Gastroesophageal sphincter (tissue), 4 donors: ENCODE results near the gene ANKRD13D. TPM values are rescaled to one million over a fixed set of nuclear protein-coding genes. Genes with fewer than 3 reads are reported as not detected.

Experiments used
- ATAC-seq: fragments of 150-250 bp; one replicate; pipeline ENCODE4 v1.9.1; 2016; ENCODE audit warnings: mild to moderate bottlenecking, moderate library complexity
- H3K27ac ChIP-seq, 4 donors: fragments of 200-600 bp; sonication (generic) in 3 of 4; 1 replicate in 3 of 4; 2 replicates in 1 of 4; pipeline ENCODE4 v1.5.1; 2016 to 2019
- H3K27me3 ChIP-seq: fragments of 200-600 bp; sonication (generic); one replicate; pipeline ENCODE4 v1.5.1; 2019
- H3K36me3 ChIP-seq, 2 donors: fragments of 200-600 bp; sonication (generic); one replicate each; pipeline ENCODE4 v1.5.1; 2019; ENCODE audit warnings: control low read depth in 1 of 2
- H3K4me1 ChIP-seq, 3 donors: fragments of 200-600 bp; sonication (generic); 1 replicate in 2 of 3; 2 replicates in 1 of 3; pipeline ENCODE4 v1.5.1; 2016 to 2019; ENCODE audit warnings: control low read depth in 2 of 3
- H3K4me3 ChIP-seq, 2 donors: fragments of 200-600 bp; sonication (generic); one replicate each; pipeline ENCODE4 v1.5.1; 2019; ENCODE audit warnings: mild to moderate bottlenecking in 1 of 2, moderate library complexity in 1 of 2
- H3K9me3 ChIP-seq, 3 donors: fragments of 200-600 bp; sonication (generic); one replicate each; pipeline ENCODE4 v1.5.1; 2017 to 2019; ENCODE audit warnings: control low read depth in 2 of 3
- CTCF ChIP-seq, 4 experiments: fragments of 200-600 bp in 2 of 4; fragments of 450-650 bp in 2 of 4; sonication (generic) in 1 of 4; IDR thresholded peaks; one replicate each; pipeline ENCODE4 v1.5.1; 2017 to 2019; ENCODE audit warnings: antibody characterized with exemption in 4 of 4, mild to moderate bottlenecking in 2 of 4, moderate library complexity in 2 of 4
- EP300 ChIP-seq: sonication (generic); formaldehyde crosslinking; IDR thresholded peaks from one replicate; pipeline ENCODE4 v1.6.1; 2017; ENCODE audit warnings: antibody characterized with exemption, mild to moderate bottlenecking
- POLR2A ChIP-seq, 2 donors: fragments of 450-650 bp; IDR thresholded peaks; one replicate each; pipeline ENCODE4 v1.6.1; 2017; ENCODE audit warnings: antibody characterized with exemption in 2 of 2, mild to moderate bottlenecking in 2 of 2, moderate library complexity in 1 of 2
- POLR2AphosphoS5 ChIP-seq: sonication (generic); formaldehyde crosslinking; IDR thresholded peaks from one replicate; pipeline ENCODE4 v1.6.1; 2017; ENCODE audit warnings: antibody characterized with exemption
- WGBS, 2 donors: methylation state at CpG; one replicate each; pipeline ENCODE4 v1.1.5; 2018; ENCODE audit warnings: low coverage in 1 of 2; 5-methylcytosine and 5-hydroxymethylcytosine counted together
- total RNA-seq, 4 donors: library from RNA; depleted of rRNA; stranded (reverse); fragments of >200 nt; gene quantifications; one replicate each; pipeline ENCODE4 v1.1.0, GENCODE V29; 2016

ANKRD13D gene
- total RNA-seq, 4 donors from 2014 or later: 25.6 to 61.6 (median 32.3) TPM

GRCh38 chr11:67312187-67313021 is 23.3 kb downstream of the ANKRD13D start:
- 86 to 88% methylated on average over 4 to 6 of the region's 22 CpGs for WGBS, 2 donors
- no peak overlapping the region for H3K4me3 ChIP-seq
- H3K36me3 ChIP-seq: peaks cover 0 to 45% of the 10 kb centered on the region in 2 donors
- TF ChIP-seq POLR2AphosphoS5 (no peak), POLR2A (IDR thresholded peaks at IDR 0.05) (no peak)
- no peak for ATAC-seq
- no peaks in the 10 kb centered on the region for H3K9me3 ChIP-seq
- H3K27me3 ChIP-seq: no peaks in the 10 kb centered on the region
- peaks cover 0 to 8% (median 0%) of the 10 kb centered on the region in 3 donors for H3K4me1 ChIP-seq
- no peak overlapping the region for H3K27ac ChIP-seq

- no peak for TF ChIP-seq POLR2A (IDR thresholded peaks at IDR 0.05)
- no peak for TF ChIP-seq POLR2AphosphoS5
- no peak for TF ChIP-seq CTCF (IDR thresholded peaks at IDR 0.05)
- TF ChIP-seq EP300: no peak
- H3K27ac ChIP-seq: no peak overlapping the region
- no peak for ATAC-seq
- no peaks in the 10 kb centered on the region for H3K9me3 ChIP-seq
- no peaks in the 10 kb centered on the region for H3K27me3 ChIP-seq
- peaks cover 0 to 36% of the 10 kb centered on the region in 2 donors for H3K36me3 ChIP-seq
- H3K4me3 ChIP-seq: no peak overlapping the region
- H3K4me1 ChIP-seq: peaks cover 0 to 12% (median 2%) of the 10 kb centered on the region in 3 donors
- WGBS, 2 donors: 77 to 89% methylated on average over 3 to 5 of the region's 11 CpGs
Observed at GRCh38 chr11:67313125-67313890, 24.2 kb downstream of the ANKRD13D start.

- no peaks in the 10 kb centered on the region for H3K27me3 ChIP-seq
- TF ChIP-seq EP300: no peak
- no peak for TF ChIP-seq POLR2AphosphoS5
- H3K36me3 ChIP-seq: peaks cover 0 to 27% of the 10 kb centered on the region in 2 donors
- WGBS, 2 donors: 100% methylated on average over 1 of the region's 2 CpGs; no CpG with 5 or more reads in 1 of the 2 donors
- no peak for ATAC-seq
- no peaks in the 10 kb centered on the region for H3K9me3 ChIP-seq
- no peak overlapping the region for H3K27ac ChIP-seq
- peaks cover 0 to 21% (median 10%) of the 10 kb centered on the region in 3 donors for H3K4me1 ChIP-seq
- no peak overlapping the region for H3K4me3 ChIP-seq
Observed at GRCh38 chr11:67314218-67314617, 25.1 kb downstream of the ANKRD13D start.

- H3K27ac ChIP-seq: no peak overlapping the region
- peaks cover 0 to 33% (median 10%) of the 10 kb centered on the region in 3 donors for H3K4me1 ChIP-seq
- H3K36me3 ChIP-seq: peaks cover 0 to 15% of the 10 kb centered on the region in 2 donors
- WGBS, 2 donors: 60 to 83% methylated on average over 4 of the region's 9 CpGs
- no peaks in the 10 kb centered on the region for H3K9me3 ChIP-seq
- H3K27me3 ChIP-seq: no peaks in the 10 kb centered on the region
- no peak for TF ChIP-seq POLR2A (IDR thresholded peaks at IDR 0.05)
- TF ChIP-seq CTCF (IDR thresholded peaks at IDR 0.05): no peak
- TF ChIP-seq POLR2AphosphoS5: no peak
- TF ChIP-seq EP300: no peak
- no peak for ATAC-seq
- no peak overlapping the region for H3K4me3 ChIP-seq
Observed at GRCh38 chr11:67315325-67315909, 26.3 kb downstream of the ANKRD13D start.

- Histone ChIP-seq H3K4me3 (peak overlapping the region; percentile 67 to 73), H3K36me3 (peaks cover 0 to 9% of the 10 kb centered on the region in 2 donors), H3K27me3 (no peaks in the 10 kb centered on the region), H3K4me1 (peaks cover 0 to 36% (median 10%) of the 10 kb centered on the region in 3 donors), H3K9me3 (no peaks in the 10 kb centered on the region), H3K27ac (peak overlapping the region; percentile 69 to 97 (median 94))
- no peak for TF ChIP-seq EP300
- no peak for TF ChIP-seq POLR2A (IDR thresholded peaks at IDR 0.05)
- no peak for TF ChIP-seq CTCF (IDR thresholded peaks at IDR 0.05)
- no peak for TF ChIP-seq POLR2AphosphoS5
- 0% methylated on average over 1 of the region's 10 CpGs; no CpG with 5 or more reads in 1 of the 2 donors for WGBS, 2 donors
- no peak for ATAC-seq
Observed at GRCh38 chr11:67316882-67317204, 27.7 kb downstream of the ANKRD13D start.
